Measurements from ENCODE around the gene ENTHD1. TPM values are rescaled to one million over a fixed set of nuclear protein-coding genes. Genes with fewer than 3 reads are reported as not detected.

The ENTHD1 gene
- total and polyA plus RNA-seq, 2 of the 8 experiments (the other 6 are each of a cell fraction or from before 2014, with no cell fraction given): not detected

GRCh38 chr22:39925273-39925672 is 31.7 kb upstream of the ENTHD1 start (continued):
- TF ChIP-seq CHD7 (IDR thresholded peaks at IDR 0.05; ENCODE audit: insufficient replicate concordance, low read length): no peak
- TF ChIP-seq RBBP5 (IDR thresholded peaks at IDR 0.05; ENCODE audit: borderline replicate concordance, low read depth, low read length): no peak

Data from H1 (cell line).